OCI-LY3 (cell line): ENCODE data around the gene RBCK1.

Experiments used
- H2AFZ ChIP-seq: fragments of 200-600, 300-600 bp; shearing (Covaris generic); 2 replicates; pipeline ENCODE4 v1.6.0; 2014; ENCODE audit warnings: antibody characterized with exemption, low read depth, low read length
- H3K27ac ChIP-seq: fragments of 200-600, 300-600 bp; sonication (generic); 2 replicates; pipeline ENCODE4 v1.5.1; 2014; ENCODE audit warnings: mild to moderate bottlenecking, low read length, moderate library complexity, mixed read lengths
- H3K27me3 ChIP-seq: fragments of 200-600, 300-600 bp; sonication (generic); 2 replicates; pipeline ENCODE4 v1.6.1; 2014; ENCODE audit warnings: low read depth, low read length, mixed read lengths
- H3K36me3 ChIP-seq: fragments of 200-600, 300-600 bp; sonication (generic); replicated peaks from 2 replicates; pipeline ENCODE3; 2014; ENCODE audit warnings: low read depth, low read length, mixed read lengths
- H3K4me1 ChIP-seq: fragments of 300-600, 200-600 bp; sonication (generic); 2 replicates; pipeline ENCODE4 v1.6.1; 2014; ENCODE audit warnings: low read length, mixed read lengths
- H3K4me2 ChIP-seq: fragments of 200-600, 300-600 bp; sonication (generic); 2 replicates; pipeline ENCODE4 v1.6.1; 2014; ENCODE audit warnings: low read length, mixed read lengths
- H3K4me3 ChIP-seq: fragments of 300-600, 200-600 bp; sonication (generic); 2 replicates; pipeline ENCODE4 v1.5.1; 2014; ENCODE audit warnings: antibody characterized with exemption, mild to moderate bottlenecking, low read length, moderate library complexity
- H3K79me2 ChIP-seq: fragments of 300-600, 200-600 bp; shearing (Covaris generic); 2 replicates; pipeline ENCODE4 v1.6.1; 2014; ENCODE audit warnings: mild to moderate bottlenecking, low read length, mixed read lengths
- H3K9ac ChIP-seq: fragments of 300-600, 200-600 bp; shearing (Covaris generic); 2 replicates; pipeline ENCODE4 v1.6.0; 2014; ENCODE audit warnings: mild to moderate bottlenecking, low read length, moderate library complexity
- H3K9me3 ChIP-seq: fragments of 200-600, 300-600 bp; shearing (Covaris generic); 2 replicates; pipeline ENCODE4 v1.6.1; 2014; ENCODE audit warnings: low read length, mixed read lengths; ENCODE audit not compliant: insufficient read depth
- H4K20me1 ChIP-seq: fragments of 200-600, 300-600 bp; sonication (generic); 2 replicates; pipeline ENCODE4 v1.6.1; 2016; ENCODE audit warnings: low read length, mixed read lengths; ENCODE audit not compliant: insufficient read depth
- EZH2phosphoT487 ChIP-seq: fragments of 200-600 bp; shearing (Covaris generic); IDR thresholded peaks from 2 replicates; pipeline ENCODE4 v1.6.1; 2018; ENCODE audit warnings: antibody characterized with exemption, mixed run types, low read depth
- TF ChIP-seq, protein P1 (sequence below): fragments of 200-600, 300-600 bp; sonication (generic); IDR thresholded peaks from 2 replicates; pipeline ENCODE4 v1.5.1; 2014; ENCODE audit warnings: antibody characterized with exemption, low read length, low read depth

The RBCK1 gene

DNA sequence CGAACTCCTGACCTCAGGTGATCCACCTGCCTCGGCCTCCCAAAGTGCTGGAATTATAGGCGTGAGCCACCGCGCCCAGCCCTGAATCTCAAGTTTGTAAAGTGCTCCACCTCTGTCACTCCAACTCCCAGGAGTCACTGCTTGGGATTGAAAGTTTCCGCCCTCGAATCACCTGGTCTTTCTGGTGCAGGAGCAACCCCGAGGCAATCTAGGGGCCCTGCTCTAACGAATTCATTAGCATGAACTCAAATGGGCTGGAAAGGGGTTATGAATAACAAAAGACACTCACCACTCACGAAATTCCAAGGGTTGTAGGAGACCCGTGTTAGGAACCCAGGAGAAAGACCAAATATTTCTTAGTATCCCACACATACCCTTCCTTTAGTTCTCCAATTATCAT is 26.1 kb downstream of the RBCK1 start:
- Histone ChIP-seq H3K4me2 (no peak overlapping the region), H3K9ac (no peak overlapping the region), H3K4me1 (peaks cover 14% of the 10 kb centered on the region), H2AFZ (no peak overlapping the region), H3K79me2 (no peaks in the 10 kb centered on the region), H4K20me1 (no peaks in the 10 kb centered on the region), H3K27ac (no peak overlapping the region), H3K4me3 (no peak overlapping the region), H3K27me3 (no peaks in the 10 kb centered on the region), H3K9me3 (no peaks in the 10 kb centered on the region), H3K36me3 (peaks cover 52% of the 10 kb centered on the region)
- no peak for TF ChIP-seq EZH2phosphoT487
- TF ChIP-seq, protein P1, sequence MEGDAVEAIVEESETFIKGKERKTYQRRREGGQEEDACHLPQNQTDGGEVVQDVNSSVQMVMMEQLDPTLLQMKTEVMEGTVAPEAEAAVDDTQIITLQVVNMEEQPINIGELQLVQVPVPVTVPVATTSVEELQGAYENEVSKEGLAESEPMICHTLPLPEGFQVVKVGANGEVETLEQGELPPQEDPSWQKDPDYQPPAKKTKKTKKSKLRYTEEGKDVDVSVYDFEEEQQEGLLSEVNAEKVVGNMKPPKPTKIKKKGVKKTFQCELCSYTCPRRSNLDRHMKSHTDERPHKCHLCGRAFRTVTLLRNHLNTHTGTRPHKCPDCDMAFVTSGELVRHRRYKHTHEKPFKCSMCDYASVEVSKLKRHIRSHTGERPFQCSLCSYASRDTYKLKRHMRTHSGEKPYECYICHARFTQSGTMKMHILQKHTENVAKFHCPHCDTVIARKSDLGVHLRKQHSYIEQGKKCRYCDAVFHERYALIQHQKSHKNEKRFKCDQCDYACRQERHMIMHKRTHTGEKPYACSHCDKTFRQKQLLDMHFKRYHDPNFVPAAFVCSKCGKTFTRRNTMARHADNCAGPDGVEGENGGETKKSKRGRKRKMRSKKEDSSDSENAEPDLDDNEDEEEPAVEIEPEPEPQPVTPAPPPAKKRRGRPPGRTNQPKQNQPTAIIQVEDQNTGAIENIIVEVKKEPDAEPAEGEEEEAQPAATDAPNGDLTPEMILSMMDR = no peak

DNA sequence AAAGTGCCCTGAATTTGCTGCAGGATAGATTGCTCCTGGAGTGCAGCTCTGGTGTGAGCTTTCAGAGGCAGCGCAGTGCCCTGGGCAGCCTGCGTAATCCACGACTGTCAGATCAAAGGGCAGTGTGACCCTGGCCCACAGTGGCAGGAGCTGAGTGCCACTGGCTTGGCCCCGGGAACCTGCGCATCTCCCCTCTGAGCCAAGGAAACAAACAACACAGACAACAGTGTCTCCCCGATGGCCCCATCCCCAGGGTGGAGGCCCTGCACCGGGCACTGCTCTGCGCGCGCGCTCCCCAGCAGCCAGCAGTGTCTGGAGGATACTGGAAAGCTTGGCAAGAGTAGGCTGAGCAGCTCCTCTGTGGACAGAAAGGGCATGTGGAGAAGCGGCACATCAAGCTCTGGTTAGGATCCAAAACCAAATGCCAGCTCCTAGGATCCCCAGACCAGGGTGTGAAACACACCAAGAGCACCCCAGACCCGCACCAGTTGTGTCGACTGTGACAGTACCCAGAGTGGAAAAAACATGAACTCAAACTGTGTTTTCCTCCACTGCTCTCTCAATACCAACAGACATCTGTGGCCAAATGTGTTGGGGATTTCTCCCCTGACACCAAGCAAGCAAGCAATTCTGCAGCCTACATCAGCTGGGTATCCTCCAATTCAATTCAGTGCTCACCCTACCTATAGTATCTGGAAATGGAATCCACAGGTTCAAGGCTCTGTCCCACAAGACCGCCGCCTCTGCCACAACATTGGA is 26.7 kb downstream of the RBCK1 start:
- no peak overlapping the region for H3K9ac ChIP-seq
- H3K4me1 ChIP-seq = peaks cover 14% of the 10 kb centered on the region
- no peak overlapping the region for H3K27ac ChIP-seq
- H3K79me2 ChIP-seq = no peaks in the 10 kb centered on the region
- H2AFZ ChIP-seq = no peak overlapping the region
- H3K4me2 ChIP-seq = no peak overlapping the region
- H3K27me3 ChIP-seq = no peaks in the 10 kb centered on the region
- H3K9me3 ChIP-seq = no peaks in the 10 kb centered on the region
- no peaks in the 10 kb centered on the region for H4K20me1 ChIP-seq
- peaks cover 58% of the 10 kb centered on the region for H3K36me3 ChIP-seq
- no peak for TF ChIP-seq EZH2phosphoT487
- TF ChIP-seq, protein P1 = no peak
- no peak overlapping the region for H3K4me3 ChIP-seq

DNA sequence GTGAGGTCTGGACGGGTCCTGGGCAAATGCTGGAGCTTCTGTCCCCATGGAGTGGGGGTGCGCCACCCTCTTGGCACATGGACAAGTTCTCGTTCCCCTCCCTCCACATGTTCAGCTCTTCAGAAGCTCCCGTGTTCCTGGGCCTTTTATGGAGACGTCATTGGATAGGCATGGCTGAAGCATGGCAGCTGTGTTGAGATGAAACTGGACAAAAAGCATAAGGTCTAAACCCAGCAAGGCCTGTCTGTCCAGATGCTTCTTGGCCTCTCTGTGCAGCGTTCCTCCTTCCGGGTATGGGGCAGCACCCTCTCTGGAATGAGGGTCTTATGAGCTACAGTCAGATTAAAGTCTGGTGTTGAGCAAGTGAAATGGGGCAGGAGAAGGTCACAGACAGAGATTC is 27.5 kb downstream of the RBCK1 start:
- H3K27ac ChIP-seq = no peak overlapping the region

DNA sequence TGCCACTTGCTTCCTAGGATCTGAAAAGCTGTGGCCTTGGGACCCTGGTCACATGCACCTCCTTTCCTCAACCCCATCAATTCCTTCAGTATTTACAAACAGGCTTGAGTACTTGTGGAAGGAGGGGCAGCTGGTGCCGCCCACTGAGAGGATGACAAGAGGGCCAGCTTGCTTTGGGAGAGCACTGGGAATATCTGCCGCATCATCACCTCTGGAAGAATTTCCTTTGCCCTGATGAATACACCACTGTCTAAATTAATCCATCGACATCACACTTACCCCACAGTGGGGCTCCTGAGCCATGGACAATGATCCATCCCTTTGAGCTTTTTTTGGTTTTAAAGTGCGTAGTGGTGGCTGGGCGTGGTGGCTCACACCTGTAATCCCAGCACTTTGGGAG is 28.4 kb downstream of the RBCK1 start:
- H3K4me1 ChIP-seq = peaks cover 14% of the 10 kb centered on the region
- no peaks in the 10 kb centered on the region for H4K20me1 ChIP-seq
- no peaks in the 10 kb centered on the region for H3K9me3 ChIP-seq
- TF ChIP-seq EZH2phosphoT487 = no peak
- TF ChIP-seq, protein P1 = no peak
- H3K9ac ChIP-seq = no peak overlapping the region
- no peak overlapping the region for H3K4me2 ChIP-seq
- H3K27me3 ChIP-seq = no peaks in the 10 kb centered on the region
- H3K79me2 ChIP-seq = no peaks in the 10 kb centered on the region
- no peak overlapping the region for H3K27ac ChIP-seq
- H3K36me3 ChIP-seq = peaks cover 66% of the 10 kb centered on the region
- H2AFZ ChIP-seq = no peak overlapping the region
- H3K4me3 ChIP-seq = no peak overlapping the region

More for the DNA sequence above, 27.5 kb downstream of the RBCK1 start:
- H2AFZ ChIP-seq = no peak overlapping the region
- H3K4me1 ChIP-seq = peaks cover 14% of the 10 kb centered on the region
- H3K9ac ChIP-seq = no peak overlapping the region
- no peak for TF ChIP-seq EZH2phosphoT487
- TF ChIP-seq, protein P1 = no peak
- H3K4me3 ChIP-seq = no peak overlapping the region
- H3K4me2 ChIP-seq = no peak overlapping the region
- no peaks in the 10 kb centered on the region for H4K20me1 ChIP-seq
- H3K36me3 ChIP-seq = peaks cover 60% of the 10 kb centered on the region
- no peaks in the 10 kb centered on the region for H3K9me3 ChIP-seq
- no peaks in the 10 kb centered on the region for H3K27me3 ChIP-seq
- H3K79me2 ChIP-seq = no peaks in the 10 kb centered on the region
